ENCODE measurements around the gene FHDC1.
"Not testable (repeated sequence)": the region's sequence is repeated elsewhere in the genome, so short reads cannot be mapped to it uniquely, and the experiment has no call there.

The FHDC1 gene

GRCh38 chr4:152935631-152936445 is at the start of gene FHDC1:
FHDC1 (plus strand) TSS chr4:152936323; CDS start chr4:152943058, 6,735 bp downstream.
- DNase-seq (ENCODE audit: low spot score) = peak; percentile 77

- DNase-seq (ENCODE audit: low spot score) = no peak
Measured at GRCh38 chr4:152887981-152888380, 48.1 kb upstream of the FHDC1 start.

- DNase-seq (ENCODE audit: low spot score) = no peak
Measured at GRCh38 chr4:152892974-152893373, 43.1 kb upstream of the FHDC1 start.

- no peak for DNase-seq (ENCODE audit: low spot score)
Measured at GRCh38 chr4:152894673-152895072, 41.5 kb upstream of the FHDC1 start.

GRCh38 chr4:152896811-152897210 is 39.3 kb upstream of the FHDC1 start:
- no peak for DNase-seq (ENCODE audit: low spot score)

GRCh38 chr4:152898133-152898532 is 38.0 kb upstream of the FHDC1 start:
- DNase-seq (ENCODE audit: low spot score) = not testable (repeated sequence)

GRCh38 chr4:152898606-152899005 is 37.5 kb upstream of the FHDC1 start:
- no peak for DNase-seq (ENCODE audit: low spot score)

- DNase-seq (ENCODE audit: low spot score) = no peak
Measured at GRCh38 chr4:152900395-152900794, 35.7 kb upstream of the FHDC1 start.

- no peak for DNase-seq (ENCODE audit: low spot score)
Measured at GRCh38 chr4:152901205-152901604, 34.9 kb upstream of the FHDC1 start.

GRCh38 chr4:152903658-152904057 is 32.5 kb upstream of the FHDC1 start:
- no peak for DNase-seq (ENCODE audit: low spot score)

GRCh38 chr4:152909901-152910300 is 26.2 kb upstream of the FHDC1 start:
- no peak for DNase-seq (ENCODE audit: low spot score)

- no peak for DNase-seq (ENCODE audit: low spot score)
Measured at GRCh38 chr4:152910521-152910920, 25.6 kb upstream of the FHDC1 start.

GRCh38 chr4:152917543-152918395 is 18.4 kb upstream of the FHDC1 start:
- DNase-seq (ENCODE audit: low spot score) = no peak

- DNase-seq (ENCODE audit: low spot score) = no peak
Measured at GRCh38 chr4:152919826-152920225, 16.3 kb upstream of the FHDC1 start.

- no peak for DNase-seq (ENCODE audit: low spot score)
Measured at GRCh38 chr4:152920768-152921167, 15.4 kb upstream of the FHDC1 start.

- DNase-seq (ENCODE audit: low spot score) = no peak
Measured at GRCh38 chr4:152921284-152921683, 14.8 kb upstream of the FHDC1 start.

GRCh38 chr4:152925851-152926250 is 10.3 kb upstream of the FHDC1 start:
- no peak for DNase-seq (ENCODE audit: low spot score)

GRCh38 chr4:152926959-152927358 is 9.2 kb upstream of the FHDC1 start:
- no peak for DNase-seq (ENCODE audit: low spot score)

GRCh38 chr4:152927737-152928136 is 8.4 kb upstream of the FHDC1 start:
- DNase-seq (ENCODE audit: low spot score) = no peak

- DNase-seq (ENCODE audit: low spot score) = no peak
Measured at GRCh38 chr4:152928286-152928685, 7.8 kb upstream of the FHDC1 start.

- no peak for DNase-seq (ENCODE audit: low spot score)
Measured at GRCh38 chr4:152929888-152930287, 6.2 kb upstream of the FHDC1 start.

- DNase-seq (ENCODE audit: low spot score) = peak; percentile 50
Measured at GRCh38 chr4:152935143-152935542, 980 bp upstream of the FHDC1 start.
